ENCODE measurements around the gene ZBTB17. TPM values are rescaled to one million over a fixed set of nuclear protein-coding genes. Genes with fewer than 3 reads are reported as not detected.
"Not testable (repeated sequence)": the region's sequence is repeated elsewhere in the genome, so short reads cannot be mapped to it uniquely, and the experiment has no call there.

ZBTB17 gene
- polyA plus RNA-seq, 3 donors = 25.7 to 29.9 (median 28.3) TPM

GRCh38 chr1:15991427-15992186 is 15.7 kb upstream of the ZBTB17 start:
- DNase-seq (ENCODE audit: low read depth in 3 of 3, low spot score in 2 of 3) = no peak

- no peak for DNase-seq (ENCODE audit: low read depth in 3 of 3, low spot score in 2 of 3)
Observed at GRCh38 chr1:15989776-15990175, 13.9 kb upstream of the ZBTB17 start.

DNA sequence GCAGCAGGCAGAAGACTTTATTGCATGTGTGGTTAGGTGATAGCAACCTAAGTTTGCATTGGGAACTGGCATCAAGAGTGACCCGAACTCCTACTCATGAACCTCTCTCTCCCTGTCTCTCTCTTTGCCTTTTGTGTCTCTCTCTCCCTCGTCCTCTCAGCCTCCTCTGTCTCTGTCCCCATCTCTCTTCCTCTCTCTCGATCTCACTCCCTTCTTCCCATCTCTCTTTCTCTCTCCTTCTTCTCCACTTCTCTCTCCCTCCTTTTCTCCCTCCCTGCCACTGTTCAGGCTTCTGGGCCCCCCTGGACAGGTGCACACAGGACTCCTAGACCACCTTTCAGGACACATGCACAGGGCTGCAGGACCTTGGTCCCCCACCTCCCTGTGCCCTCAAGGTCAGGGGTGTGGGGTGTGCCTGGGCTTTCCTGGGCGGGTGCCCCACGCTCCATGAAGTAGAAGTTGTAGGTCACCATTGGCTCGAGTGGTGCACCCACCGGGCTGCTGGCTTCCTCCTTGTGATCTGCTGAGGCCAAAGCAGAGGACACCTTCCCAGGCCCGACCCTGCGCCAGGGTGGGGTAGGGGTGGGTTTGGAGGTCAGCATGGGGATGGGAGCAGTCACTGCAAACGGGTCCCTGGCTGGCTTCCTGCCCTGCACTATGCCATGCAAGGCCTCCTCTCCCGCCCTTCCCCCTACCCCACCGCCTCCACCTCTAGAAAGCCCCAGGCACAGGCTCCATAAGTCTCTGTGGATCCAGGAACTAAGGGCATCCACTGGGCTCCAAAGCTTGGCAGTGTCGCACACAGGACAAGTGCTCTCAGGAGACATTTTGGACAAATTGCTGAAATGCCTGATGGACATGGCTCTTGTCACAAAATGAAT is 13.2 kb upstream of the ZBTB17 start:
- no peak for DNase-seq (ENCODE audit: low read depth in 3 of 3, low spot score in 2 of 3)

GRCh38 chr1:15985611-15986297 is 9.9 kb upstream of the ZBTB17 start:
- no peak for DNase-seq (ENCODE audit: low read depth in 3 of 3, low spot score in 2 of 3)

DNA sequence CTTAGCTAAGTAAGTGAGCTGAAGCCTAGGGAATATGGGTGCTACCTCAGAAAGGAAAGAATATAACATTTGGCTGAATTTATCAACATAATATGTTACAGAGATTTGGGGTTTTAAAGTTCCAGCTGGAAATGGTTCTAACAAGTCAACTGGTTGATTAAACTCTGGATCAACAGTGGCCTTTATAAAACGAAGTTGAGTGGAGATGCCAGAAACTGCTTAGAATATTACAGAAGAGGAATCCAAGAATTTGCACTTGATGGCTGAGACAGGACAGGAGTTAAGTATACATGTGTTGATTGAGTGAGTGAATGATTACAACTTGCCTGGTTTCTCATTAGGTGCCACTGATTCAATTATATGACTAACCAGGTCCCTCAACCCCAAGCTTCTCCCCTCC is 7.4 kb upstream of the ZBTB17 start:
- DNase-seq (ENCODE audit: low read depth in 3 of 3, low spot score in 2 of 3) = no peak

DNA sequence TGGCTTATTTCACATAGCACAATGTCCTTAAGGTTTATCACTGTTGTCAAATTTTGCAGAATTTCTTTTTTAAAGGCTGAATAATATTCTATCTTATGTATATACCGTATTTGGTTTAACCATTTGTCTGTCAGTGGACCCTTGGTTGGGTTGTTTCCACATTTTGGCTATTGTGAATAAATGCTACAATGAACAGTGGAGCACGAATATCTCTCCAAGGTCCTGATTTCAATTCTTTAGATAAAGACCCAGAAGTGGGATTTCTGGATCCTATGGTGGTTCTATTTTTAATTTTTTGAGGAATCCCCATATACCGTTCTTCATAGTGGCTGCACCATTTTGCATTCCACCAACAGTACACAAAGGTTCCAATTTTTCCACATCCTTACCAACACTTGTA is 5.8 kb upstream of the ZBTB17 start:
- DNase-seq (ENCODE audit: low read depth in 3 of 3, low spot score in 2 of 3) = no peak

GRCh38 chr1:15977947-15978346 is 2.0 kb upstream of the ZBTB17 start:
- DNase-seq (ENCODE audit: low read depth in 3 of 3, low spot score in 2 of 3) = not testable (repeated sequence)

DNA sequence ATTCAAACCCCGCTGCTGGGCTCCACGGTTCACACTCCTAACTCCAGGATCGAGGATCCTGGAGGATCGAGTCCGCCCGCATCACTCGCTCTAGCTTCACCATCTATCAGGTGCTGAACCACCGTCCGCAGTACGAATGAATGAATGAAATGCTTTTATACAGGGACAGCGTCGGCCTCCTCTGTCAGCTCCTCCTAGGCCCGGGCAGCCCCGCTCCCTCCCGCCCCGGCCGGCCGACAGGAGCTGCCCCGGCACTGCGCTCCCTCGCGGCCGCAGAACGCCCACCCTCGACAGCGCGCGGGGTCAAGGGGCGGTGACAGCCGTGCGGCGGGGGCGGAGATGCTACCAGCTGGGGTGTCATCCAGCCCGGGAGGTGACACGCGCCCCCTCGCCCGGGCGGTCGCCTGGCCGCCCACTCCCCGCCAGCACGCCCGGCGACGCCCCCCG is 520 bp downstream of the ZBTB17 start:
- peak in 1 of 3 donors; percentile 17 for DNase-seq (ENCODE audit: low read depth in 3 of 3, low spot score in 2 of 3)

DNA sequence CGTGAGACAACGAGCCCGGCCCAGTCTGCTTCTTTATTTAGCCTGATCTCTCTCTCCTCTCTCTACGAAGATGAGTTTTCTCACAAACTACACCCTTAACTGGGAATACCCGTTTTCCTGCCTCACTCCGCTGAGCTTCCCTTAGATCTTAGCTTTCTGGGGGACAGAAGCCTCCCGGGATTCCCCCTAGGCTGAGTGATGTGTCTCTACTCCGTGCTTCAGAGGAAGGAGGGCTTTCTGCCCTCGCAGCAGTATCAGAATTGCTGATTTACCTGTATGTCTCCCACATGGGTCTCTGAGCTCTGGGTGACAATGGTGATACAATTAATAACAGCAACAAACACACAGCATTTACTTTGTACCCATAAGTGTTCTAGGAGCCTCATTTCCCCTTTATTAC is 1.0 kb downstream of the ZBTB17 start:
- DNase-seq (ENCODE audit: low read depth in 3 of 3, low spot score in 2 of 3) = no peak

- DNase-seq (ENCODE audit: low read depth in 3 of 3, low spot score in 2 of 3) = no peak
Observed at GRCh38 chr1:15973772-15974171, 2.1 kb downstream of the ZBTB17 start.

DNA sequence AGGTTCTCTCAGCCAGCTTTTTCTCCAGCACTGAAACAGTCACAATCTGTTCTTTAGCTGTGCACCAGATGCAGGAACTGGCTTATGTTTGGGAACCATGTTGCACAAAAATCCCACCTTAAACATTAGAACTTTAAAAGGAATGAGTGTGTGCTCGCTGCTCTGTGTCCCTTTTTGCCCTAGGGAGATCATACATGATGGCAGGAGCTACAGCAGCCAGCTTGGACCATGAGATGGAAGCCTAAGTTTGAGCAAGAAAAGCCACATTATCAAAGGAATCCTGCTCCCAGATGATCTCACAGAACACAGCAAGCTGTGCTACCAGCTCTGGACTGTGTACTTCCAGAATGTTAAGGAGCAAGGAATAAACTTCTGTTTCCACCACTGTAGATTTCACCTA is 3.5 kb downstream of the ZBTB17 start:
- no peak for DNase-seq (ENCODE audit: low read depth in 3 of 3, low spot score in 2 of 3)

DNA sequence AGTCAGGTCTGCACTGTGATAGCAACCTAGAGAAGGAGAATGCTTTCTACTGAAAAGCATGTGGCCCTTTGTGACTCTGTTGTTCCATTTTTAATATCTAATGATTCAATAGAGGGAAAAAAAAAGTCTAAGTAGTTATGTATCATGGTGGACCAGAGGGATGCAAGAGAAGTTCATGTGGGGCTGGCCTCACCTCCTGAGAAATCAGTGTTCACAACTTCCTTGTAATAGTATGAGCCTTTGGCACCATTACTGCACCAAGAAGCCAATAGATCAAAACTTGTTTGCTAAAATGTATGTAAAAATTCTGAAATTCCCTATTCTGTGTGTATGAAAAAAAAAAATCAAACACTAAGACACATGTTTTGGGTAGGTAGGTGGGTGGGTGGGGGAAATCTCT is 5.0 kb downstream of the ZBTB17 start:
- DNase-seq (ENCODE audit: low read depth in 3 of 3, low spot score in 2 of 3) = no peak

DNA sequence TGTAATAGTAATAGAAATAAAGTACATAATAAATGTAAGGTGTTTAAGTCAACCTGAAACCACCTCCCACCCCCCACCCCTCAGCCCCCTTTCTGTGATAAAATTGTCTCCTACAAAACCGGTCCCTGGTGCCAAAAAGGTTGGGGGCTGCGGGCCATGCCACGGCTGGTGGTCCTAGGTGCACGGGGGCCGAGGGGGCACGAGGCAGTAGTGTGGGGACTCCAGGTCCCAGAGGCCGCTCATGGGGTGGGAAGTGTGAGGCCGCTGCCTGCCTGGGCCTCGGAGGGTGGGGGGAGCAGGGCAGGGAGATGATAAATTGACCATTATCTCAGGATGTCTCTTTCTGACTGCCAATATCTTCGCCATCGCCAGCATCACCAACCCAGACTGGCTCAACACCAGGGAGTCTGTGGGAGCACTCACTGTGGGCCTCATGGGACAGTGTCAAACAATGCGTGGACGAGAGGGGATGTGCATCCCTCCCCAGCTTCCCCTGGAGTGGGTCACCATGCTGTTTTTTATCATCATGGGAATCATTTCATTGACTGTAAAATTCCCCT is 6.5 kb downstream of the ZBTB17 start:
- no peak for DNase-seq (ENCODE audit: low read depth in 3 of 3, low spot score in 2 of 3)

GRCh38 chr1:15968172-15968571 is 7.7 kb downstream of the ZBTB17 start:
- no peak for DNase-seq (ENCODE audit: low read depth in 3 of 3, low spot score in 2 of 3)

DNA sequence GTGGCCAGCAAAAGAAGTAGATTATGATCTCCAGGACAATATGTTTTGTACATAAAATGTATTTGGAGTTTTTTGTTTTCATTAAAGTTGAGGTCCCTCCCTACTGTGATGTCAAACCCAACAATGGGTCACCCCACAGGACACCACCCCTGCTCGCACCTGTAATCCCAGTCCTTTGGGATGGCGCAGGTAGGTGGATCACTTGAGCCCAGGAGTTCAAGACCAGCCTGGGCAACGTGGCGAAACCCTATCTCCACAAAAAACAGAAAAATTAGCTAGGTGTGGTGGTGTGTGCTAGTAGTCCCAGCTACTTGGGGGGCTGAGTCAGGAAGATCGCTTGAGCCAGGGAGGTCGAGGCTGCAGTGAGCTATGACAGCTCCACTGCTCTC is 9.0 kb downstream of the ZBTB17 start:
- DNase-seq (ENCODE audit: low read depth in 3 of 3, low spot score in 2 of 3) = no peak

DNA sequence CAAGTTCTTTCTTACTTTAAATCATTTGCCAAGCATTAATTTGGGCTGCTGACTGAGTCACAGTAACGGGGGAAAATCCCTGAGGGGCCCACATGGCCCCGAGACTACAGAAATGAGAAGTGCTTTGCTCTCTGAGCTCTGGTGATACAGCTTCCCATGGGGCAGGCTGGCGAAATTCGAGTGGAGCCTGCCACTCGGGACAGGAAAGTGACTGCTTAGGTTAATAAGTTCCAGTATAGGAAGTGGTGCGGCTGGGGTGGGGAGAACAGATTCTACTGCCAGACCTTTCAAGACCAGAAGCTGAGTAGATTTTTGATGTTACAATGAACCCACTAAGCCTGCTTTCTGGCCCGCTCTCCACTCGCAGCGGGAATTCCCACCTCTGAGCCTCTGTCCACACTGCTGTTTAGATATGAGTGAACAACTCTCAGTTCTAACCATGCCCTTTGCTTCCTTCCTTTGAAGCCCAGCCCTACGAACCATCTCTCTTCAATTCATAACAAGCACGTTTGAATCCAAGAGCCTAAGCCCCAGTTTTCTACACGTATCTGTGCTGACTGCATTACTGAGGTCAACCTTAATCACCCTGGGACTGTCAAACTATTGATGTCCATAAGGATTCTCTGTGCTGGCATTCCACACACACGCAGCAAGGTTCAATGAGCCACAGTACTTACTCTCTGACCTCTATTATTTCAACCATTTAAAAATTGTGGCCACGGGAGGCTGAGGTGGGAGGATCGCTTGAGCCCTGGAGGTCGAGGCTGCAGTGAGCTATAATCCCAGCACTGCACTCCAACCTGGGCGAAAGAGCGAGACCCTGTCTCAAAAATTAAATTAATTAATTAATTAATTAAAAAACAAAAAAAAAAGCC is 9.6 kb downstream of the ZBTB17 start:
- no peak for DNase-seq (ENCODE audit: low read depth in 3 of 3, low spot score in 2 of 3)

- DNase-seq (ENCODE audit: low read depth in 3 of 3, low spot score in 2 of 3) = no peak
Observed at GRCh38 chr1:15965228-15965767, 10.6 kb downstream of the ZBTB17 start.

DNA sequence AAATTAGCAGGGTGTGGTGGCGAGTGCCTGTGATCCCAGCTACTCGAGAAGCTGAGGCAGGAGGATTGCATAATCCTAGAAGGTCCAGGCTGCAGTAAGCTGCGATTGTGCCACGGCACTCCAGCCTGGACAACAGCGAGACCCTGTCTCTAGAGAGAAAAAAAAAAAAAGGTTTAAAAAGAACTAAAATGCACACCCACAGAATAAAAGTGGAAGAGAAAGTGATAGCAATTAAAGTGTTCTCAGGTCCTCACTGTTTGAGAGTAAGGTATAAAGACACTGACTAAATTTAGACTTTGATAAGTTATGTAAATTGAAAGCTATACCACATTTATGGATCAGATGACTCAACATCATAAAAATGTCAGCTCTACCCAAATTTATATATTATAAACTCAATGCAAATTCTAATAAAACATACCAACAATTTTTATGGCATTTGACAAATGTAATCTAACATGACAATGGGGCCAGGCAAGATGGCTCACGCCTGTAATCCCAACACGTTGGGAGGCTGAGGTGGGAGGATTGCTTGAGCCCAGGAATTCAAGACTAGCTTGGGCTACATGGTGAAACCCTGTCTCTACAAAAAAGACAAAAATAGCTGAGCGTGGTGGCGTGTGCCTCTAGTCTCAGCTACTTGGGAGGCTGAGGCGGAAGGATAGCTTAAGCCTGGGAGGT is 11.8 kb downstream of the ZBTB17 start:
- no peak for DNase-seq (ENCODE audit: low read depth in 3 of 3, low spot score in 2 of 3)

- DNase-seq (ENCODE audit: low read depth in 3 of 3, low spot score in 2 of 3) = no peak
Observed at GRCh38 chr1:15963363-15963967, 12.4 kb downstream of the ZBTB17 start.
